22Rv1 (cell line): ENCODE measurements around the gene RAB3C.

Experiments
- CTCF ChIP-seq: fragments of 450-650 bp; IDR thresholded peaks from 2 replicates; pipeline ENCODE4 v1.5.1; 2017; ENCODE audit warnings: mild to moderate bottlenecking
- ZFX ChIP-seq: fragments of 450-650 bp; IDR thresholded peaks from 2 replicates; pipeline ENCODE4 v1.6.1; 2017; ENCODE audit warnings: antibody characterized with exemption, borderline replicate concordance

DNA sequence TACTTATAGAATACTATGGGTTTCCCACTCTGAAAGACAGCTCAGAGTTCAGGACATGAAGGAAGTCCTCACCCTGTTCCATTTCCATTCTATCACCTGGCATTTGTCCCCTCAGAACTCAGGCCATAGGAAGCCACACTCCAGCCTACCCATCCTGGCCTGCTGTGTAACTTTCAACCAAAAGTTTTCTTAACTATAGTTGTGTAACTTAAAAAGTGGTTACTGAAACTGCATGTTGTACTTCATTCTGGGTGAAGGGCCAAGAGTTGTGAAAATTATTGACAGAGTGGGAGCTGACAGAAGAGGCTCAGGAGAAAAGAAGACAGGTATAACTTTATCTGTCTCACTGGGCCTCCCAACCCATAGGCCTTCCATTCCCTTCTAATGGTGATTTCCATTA lies 212.5 kb downstream of the RAB3C start:
- TF ChIP-seq CTCF: no peak
- TF ChIP-seq ZFX: no peak
